Measurements from ENCODE around the gene BDH1.

BDH1 gene

GRCh38 chr3:197507081-197507480 is 48.7 kb downstream of the BDH1 start:
- no peak for DNase-seq (ENCODE audit: low read depth)

GRCh38 chr3:197505796-197506548 is 49.8 kb downstream of the BDH1 start:
- no peak for DNase-seq (ENCODE audit: low read depth)

GRCh38 chr3:197504641-197505121 is 51.1 kb downstream of the BDH1 start:
- no peak for DNase-seq (ENCODE audit: low read depth)

- DNase-seq (ENCODE audit: low read depth) = no peak
These were observed 51.5 kb downstream of the BDH1 start for GRCh38 chr3:197504229-197504628.

- no peak for DNase-seq (ENCODE audit: low read depth)
These were observed 52.1 kb downstream of the BDH1 start for GRCh38 chr3:197503652-197504051.

GRCh38 chr3:197501879-197502620 is 53.7 kb downstream of the BDH1 start:
- DNase-seq (ENCODE audit: low read depth) = no peak

- no peak for DNase-seq (ENCODE audit: low read depth)
These were observed 54.3 kb downstream of the BDH1 start for GRCh38 chr3:197501496-197501878.

- no peak for DNase-seq (ENCODE audit: low read depth)
These were observed 55.0 kb downstream of the BDH1 start for GRCh38 chr3:197500812-197501211.

- no peak for DNase-seq (ENCODE audit: low read depth)
These were observed 56.3 kb downstream of the BDH1 start for GRCh38 chr3:197499427-197499826.

GRCh38 chr3:197498499-197499241 is 57.1 kb downstream of the BDH1 start:
- no peak for DNase-seq (ENCODE audit: low read depth)

- DNase-seq (ENCODE audit: low read depth) = no peak
These were observed 59.0 kb downstream of the BDH1 start for GRCh38 chr3:197496746-197497125.

- no peak for DNase-seq (ENCODE audit: low read depth)
These were observed 59.6 kb downstream of the BDH1 start for GRCh38 chr3:197495999-197496745.

GRCh38 chr3:197495499-197495898 is 60.3 kb downstream of the BDH1 start:
- no peak for DNase-seq (ENCODE audit: low read depth)

- no peak for DNase-seq (ENCODE audit: low read depth)
These were observed 60.7 kb downstream of the BDH1 start for GRCh38 chr3:197495059-197495455.

- no peak for DNase-seq (ENCODE audit: low read depth)
These were observed 61.3 kb downstream of the BDH1 start for GRCh38 chr3:197494366-197495058.

GRCh38 chr3:197493049-197493448 is 62.7 kb downstream of the BDH1 start:
- DNase-seq (ENCODE audit: low read depth) = no peak

GRCh38 chr3:197491923-197492664 is 63.7 kb downstream of the BDH1 start:
- DNase-seq (ENCODE audit: low read depth) = no peak

- no peak for DNase-seq (ENCODE audit: low read depth)
These were observed 64.3 kb downstream of the BDH1 start for GRCh38 chr3:197491478-197491877.

GRCh38 chr3:197490098-197491058 is 65.4 kb downstream of the BDH1 start:
- no peak for DNase-seq (ENCODE audit: low read depth)

Measured in activated gamma-delta T cell treated with anti-CD3 and anti-CD28 coated beads, Interleukin-2, amount 50 U/mL, for 16 hours (primary cell).